PC-9 (cell line): ENCODE results near the gene PAM. TPM values are rescaled to one million over a fixed set of nuclear protein-coding genes. Genes with fewer than 3 reads are reported as not detected.

Experiments used
- BruUV-seq: library from RNA; stranded (reverse); fragments of 400-500 nt; replicated peaks from 2 replicates; lab custom pipeline; 2021; lab: Mats Ljungman, UMichigan
- CTCF ChIA-PET: fragments of 300-600 bp; sonication (Branson Sonifier 250); formaldehyde crosslinking; loops from one replicate; lab custom pipeline; 2022; ENCODE audit warnings: antibody characterized with exemption; lab: Charles Lee
- POLR2A ChIA-PET: fragments of 300-600 bp; sonication (Branson Sonifier 250); formaldehyde crosslinking; loops from one replicate; lab custom pipeline; 2022; ENCODE audit warnings: antibody characterized with exemption; ENCODE audit not compliant: unreplicated experiment; lab: Charles Lee
- DNase-seq, 2 experiments: peaks; one replicate each; pipeline versions ENCODE4 v3.0.0 to v3.0.0-alpha.2; 2015 to 2022; ENCODE audit warnings: mixed read lengths in 1 of 2
- H2AFZ ChIP-seq: fragments of 200-600 bp; sonication (generic); 2 replicates; pipeline ENCODE4 v1.8.1; 2017; ENCODE audit warnings: antibody characterized with exemption
- H3F3A ChIP-seq: fragments of 200-600 bp; sonication (generic); 2 replicates; pipeline ENCODE4 v1.8.1; 2017; ENCODE audit warnings: antibody characterized with exemption, mild to moderate bottlenecking, low read depth; ENCODE audit not compliant: insufficient read depth
- H3K27ac ChIP-seq: fragments of 200-600 bp; sonication (generic); 2 replicates; pipeline ENCODE4 v1.6.1; 2016; ENCODE audit warnings: mixed run types
- H3K27me3 ChIP-seq: fragments of 200-600 bp; sonication (generic); 2 replicates; pipeline ENCODE4 v1.6.1; 2016; ENCODE audit warnings: low read depth, mixed run types; ENCODE audit not compliant: insufficient read depth
- H3K36me3 ChIP-seq: fragments of 200-600 bp; sonication (generic); 2 replicates; pipeline ENCODE4 v1.6.1; 2016; ENCODE audit warnings: low read depth, mixed run types
- H3K4me1 ChIP-seq: fragments of 200-600 bp; sonication (generic); replicated peaks from 2 replicates; pipeline ENCODE4 v1.6.1; 2016; ENCODE audit warnings: mixed run types; ENCODE audit not compliant: insufficient read depth
- H3K4me2 ChIP-seq: fragments of 200-600 bp; sonication (generic); 2 replicates; pipeline ENCODE4 v1.6.1; 2017; ENCODE audit warnings: mixed run types
- H3K4me3 ChIP-seq: fragments of 200-600 bp; sonication (generic); 2 replicates; pipeline ENCODE4 v1.6.1; 2016; ENCODE audit warnings: mixed run types
- H3K79me2 ChIP-seq: fragments of 200-600 bp; sonication (generic); 2 replicates; pipeline ENCODE4 v1.6.1; 2017; ENCODE audit warnings: low read depth, mixed run types
- H3K9me2 ChIP-seq: fragments of 200-600 bp; sonication (generic); 2 replicates; pipeline ENCODE4 v1.8.1; 2017; ENCODE audit warnings: mild to moderate bottlenecking; ENCODE audit not compliant: insufficient read depth
- H3K9me3 ChIP-seq: fragments of 200-600 bp; sonication (generic); 2 replicates; pipeline ENCODE4 v1.8.1; 2016; ENCODE audit warnings: low read depth; ENCODE audit not compliant: insufficient read depth
- H4K20me1 ChIP-seq: fragments of 200-600 bp; sonication (generic); 2 replicates; pipeline ENCODE4 v1.8.1; 2017; ENCODE audit not compliant: insufficient read depth
- EZH2 ChIP-seq: fragments of 200-600 bp; sonication (generic); IDR thresholded peaks from 2 replicates; pipeline ENCODE4 v1.8.0; 2017; ENCODE audit warnings: antibody characterized with exemption, low read depth
- intact Hi-C: fragments of 100-400 bp; cut with micrococcal nuclease; formaldehyde crosslinking; loops from one replicate; pipeline ENCODE4 v1.10.0; 2022; ENCODE audit not compliant: unreplicated experiment
- total RNA-seq: library from RNA; stranded (reverse); gene quantifications from 2 replicates; pipeline ENCODE4 v1.2.3, GENCODE V29; 2021
- TF ChIP-seq, protein P1 (sequence below): fragments of 200-600 bp; sonication (generic); conservative IDR thresholded peaks from 2 replicates; pipeline ENCODE4 v1.6.1; 2017; ENCODE audit warnings: mixed run types, antibody characterized with exemption, mild to moderate bottlenecking, moderate library complexity

The PAM gene
- total RNA-seq, 1 experiment from 2014 or later, result 88.4 TPM

DNA sequence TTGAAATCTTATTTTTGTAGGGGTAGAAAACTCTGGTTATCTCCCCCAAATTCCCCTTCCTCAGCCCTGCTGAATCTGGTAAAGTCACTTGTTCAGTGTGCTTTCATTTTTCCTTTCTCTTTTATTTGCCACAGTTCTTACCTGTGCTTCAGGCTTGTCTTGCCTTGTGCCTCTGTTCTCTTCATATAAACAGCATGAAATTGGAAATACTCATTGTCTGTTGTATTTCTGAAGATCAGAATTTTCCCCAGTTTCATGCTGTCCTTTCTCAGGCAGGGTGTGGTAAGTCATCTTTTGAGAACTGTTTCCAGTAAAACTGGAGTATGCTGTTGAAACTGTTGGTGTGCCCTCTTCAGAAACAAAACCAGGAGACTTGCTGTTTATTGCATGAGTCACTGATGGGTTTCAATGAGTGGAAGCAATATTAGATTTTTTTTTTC is 7.0 kb downstream of the PAM start:
- no peaks in the 10 kb centered on the region for H3K9me3 ChIP-seq
- TF ChIP-seq EZH2, result no peak
- TF ChIP-seq, protein P1, sequence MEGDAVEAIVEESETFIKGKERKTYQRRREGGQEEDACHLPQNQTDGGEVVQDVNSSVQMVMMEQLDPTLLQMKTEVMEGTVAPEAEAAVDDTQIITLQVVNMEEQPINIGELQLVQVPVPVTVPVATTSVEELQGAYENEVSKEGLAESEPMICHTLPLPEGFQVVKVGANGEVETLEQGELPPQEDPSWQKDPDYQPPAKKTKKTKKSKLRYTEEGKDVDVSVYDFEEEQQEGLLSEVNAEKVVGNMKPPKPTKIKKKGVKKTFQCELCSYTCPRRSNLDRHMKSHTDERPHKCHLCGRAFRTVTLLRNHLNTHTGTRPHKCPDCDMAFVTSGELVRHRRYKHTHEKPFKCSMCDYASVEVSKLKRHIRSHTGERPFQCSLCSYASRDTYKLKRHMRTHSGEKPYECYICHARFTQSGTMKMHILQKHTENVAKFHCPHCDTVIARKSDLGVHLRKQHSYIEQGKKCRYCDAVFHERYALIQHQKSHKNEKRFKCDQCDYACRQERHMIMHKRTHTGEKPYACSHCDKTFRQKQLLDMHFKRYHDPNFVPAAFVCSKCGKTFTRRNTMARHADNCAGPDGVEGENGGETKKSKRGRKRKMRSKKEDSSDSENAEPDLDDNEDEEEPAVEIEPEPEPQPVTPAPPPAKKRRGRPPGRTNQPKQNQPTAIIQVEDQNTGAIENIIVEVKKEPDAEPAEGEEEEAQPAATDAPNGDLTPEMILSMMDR, result no peak
- no peaks in the 10 kb centered on the region for H4K20me1 ChIP-seq
- peaks cover 20% of the 10 kb centered on the region for H3K4me1 ChIP-seq
- no peaks in the 10 kb centered on the region for H3K36me3 ChIP-seq
- H3K27ac ChIP-seq, result peak overlapping the region; percentile 64
- DNase-seq, result peak in 1 of 2 experiments; percentile 61
- CTCF ChIA-PET, result interaction anchor here (1.0 kb wide), 1 partner anchor 81 kb away, joined by 3 read pairs; no protein-coding TSS in a partner anchor
- no peaks in the 10 kb centered on the region for H3K27me3 ChIP-seq
- intact Hi-C loops, result no loop called here
- no peaks in the 10 kb centered on the region; the same call in 1 of the 2 replicates for H3F3A ChIP-seq
- H3K79me2 ChIP-seq, result peaks cover 30% of the 10 kb centered on the region
- no peak overlapping the region; the same call in 1 of the 2 replicates for H3K4me3 ChIP-seq
- peak overlapping the region; percentile 51 for H3K4me2 ChIP-seq
- POLR2A ChIA-PET, result no interaction called here
- H3K9me2 ChIP-seq, result no peaks in the 10 kb centered on the region
- H2AFZ ChIP-seq, result no peak overlapping the region
- no TSS peak for BruUV-seq

DNA sequence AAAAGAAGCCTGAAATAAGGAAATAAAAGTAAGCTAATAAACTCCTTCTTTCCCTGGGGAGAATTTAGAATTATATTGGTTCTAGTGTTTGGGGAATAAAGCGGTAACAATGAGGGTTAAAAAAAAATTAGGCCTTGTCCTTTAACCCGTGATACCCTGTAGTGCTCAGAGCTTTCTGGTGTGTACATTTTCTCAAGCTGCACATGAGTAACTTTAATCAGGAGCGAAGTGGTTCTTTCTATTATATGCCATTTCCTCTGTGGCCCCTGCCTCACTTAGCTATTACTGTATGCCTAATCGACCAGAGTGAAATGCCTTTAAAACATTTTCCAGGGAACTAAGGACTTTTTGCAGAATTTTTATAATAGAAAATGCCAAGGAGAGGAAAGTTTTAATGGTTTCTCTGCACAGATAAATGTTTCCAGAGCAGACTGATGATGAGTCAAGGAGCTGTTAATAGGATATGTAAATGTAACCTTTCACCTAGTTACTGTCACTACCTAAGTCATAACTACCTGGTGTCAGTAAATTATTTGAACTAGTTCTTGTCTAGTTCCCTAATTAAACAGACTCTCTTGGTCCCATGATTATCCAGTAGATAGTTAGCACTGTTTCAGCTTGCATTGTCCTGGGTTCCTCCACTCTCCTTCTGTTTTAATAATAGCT is 7.6 kb downstream of the PAM start:
- ChIA-PET CTCF (interaction anchor here (1.0 kb wide), 1 partner anchor 82 kb away, joined by 3 read pairs; no protein-coding TSS in a partner anchor), POLR2A (no interaction called here)
- BruUV-seq, result no TSS peak
- H3F3A ChIP-seq, result no peaks in the 10 kb centered on the region; the same call in 1 of the 2 replicates
- H3K27ac ChIP-seq, result peak overlapping the region; percentile 64
- peak overlapping the region; percentile 51 for H3K4me2 ChIP-seq
- H2AFZ ChIP-seq, result no peak overlapping the region
- H4K20me1 ChIP-seq, result no peaks in the 10 kb centered on the region
- no peaks in the 10 kb centered on the region for H3K9me3 ChIP-seq
- DNase-seq, result no peak
- intact Hi-C loops, result no loop called here
- no peaks in the 10 kb centered on the region for H3K9me2 ChIP-seq
- H3K79me2 ChIP-seq, result peaks cover 24% of the 10 kb centered on the region
- H3K36me3 ChIP-seq, result no peaks in the 10 kb centered on the region
- no peak for TF ChIP-seq EZH2
- TF ChIP-seq, protein P1, result no peak
- peaks cover 20% of the 10 kb centered on the region for H3K4me1 ChIP-seq
- H3K27me3 ChIP-seq, result no peaks in the 10 kb centered on the region
- H3K4me3 ChIP-seq, result no peak overlapping the region; the same call in 1 of the 2 replicates

DNA sequence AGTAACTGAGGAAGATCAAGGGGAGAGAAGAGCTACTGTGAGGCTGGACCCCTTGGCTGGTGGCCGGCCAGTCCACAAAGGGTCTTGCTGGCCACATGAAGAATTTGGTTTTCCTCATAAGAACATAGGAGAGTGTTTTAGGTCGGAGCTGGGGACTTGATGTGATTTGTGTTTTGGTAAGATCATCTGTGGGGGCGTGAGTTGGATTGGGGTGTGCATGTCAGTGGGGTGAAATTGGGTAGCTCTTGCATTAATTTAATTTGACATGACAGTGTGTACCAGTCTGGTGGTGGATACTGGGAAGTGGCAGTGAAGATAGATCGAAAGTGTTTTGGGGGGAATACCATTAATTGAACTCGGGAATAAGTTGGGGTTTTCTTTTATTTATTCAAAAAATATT is 8.6 kb downstream of the PAM start:
- no TSS peak for BruUV-seq
- Histone ChIP-seq H3K27me3 (no peaks in the 10 kb centered on the region), H3K9me2 (no peaks in the 10 kb centered on the region), H2AFZ (no peak overlapping the region), H4K20me1 (no peaks in the 10 kb centered on the region), H3K4me1 (peaks cover 20% of the 10 kb centered on the region), H3K4me3 (no peak overlapping the region), H3K79me2 (peaks cover 18% of the 10 kb centered on the region), H3K9me3 (no peaks in the 10 kb centered on the region), H3K27ac (no peak overlapping the region), H3F3A (no peaks in the 10 kb centered on the region; the same call in 1 of the 2 replicates), H3K36me3 (no peaks in the 10 kb centered on the region), H3K4me2 (no peak overlapping the region)
- TF ChIP-seq EZH2, result no peak
- TF ChIP-seq, protein P1, result no peak
- intact Hi-C loops, result no loop called here
- POLR2A ChIA-PET, result no interaction called here
- no peak for DNase-seq
- CTCF ChIA-PET, result interaction anchor here (0.7 kb wide), 1 partner anchor 49 kb away, joined by 3 read pairs; no protein-coding TSS in a partner anchor
